Upper lobe of right lung (tissue), 1 donor: ENCODE results near the gene CCDC149. TPM values are rescaled to one million over a fixed set of nuclear protein-coding genes. Genes with fewer than 3 reads are reported as not detected.

ENCODE experiments used
- ATAC-seq: fragments of 200-7000 bp; cut with Tn5 transposase; one replicate; pipeline ENCODE4 v1.9.1; 2020; ENCODE audit warnings: mild to moderate bottlenecking, moderate library complexity
- DNase-seq: peaks from one replicate; pipeline ENCODE4 v3.0.0-alpha.2; 2020
- H3K27ac ChIP-seq: fragments of 200-600 bp; one replicate; pipeline ENCODE4 v1.8.0; 2022
- H3K27me3 ChIP-seq: fragments of 200-600 bp; one replicate; pipeline ENCODE4 v1.8.0; 2022; ENCODE audit warnings: mild to moderate bottlenecking
- H3K36me3 ChIP-seq: fragments of 200-600 bp; one replicate; pipeline ENCODE4 v1.8.0; 2022
- H3K4me1 ChIP-seq: fragments of 200-600 bp; one replicate; pipeline ENCODE4 v1.8.0; 2022
- H3K4me3 ChIP-seq: fragments of 200-600 bp; one replicate; pipeline ENCODE4 v1.8.0; 2022; ENCODE audit warnings: mild to moderate bottlenecking
- H3K9me3 ChIP-seq: fragments of 200-600 bp; one replicate; pipeline ENCODE4 v1.8.0; 2022
- CTCF ChIP-seq: fragments of 200-600 bp; IDR thresholded peaks from one replicate; pipeline ENCODE4 v1.8.0; 2022; ENCODE audit warnings: antibody characterized with exemption
- intact Hi-C: fragments of 100-400 bp; cut with DNase I; formaldehyde crosslinking; loops from one replicate; pipeline ENCODE4 v1.11.0; 2022
- total RNA-seq: library from RNA; stranded (reverse); fragmentation: NEBNext Ultra II Directional; extraction: Animal tissue kit (Norgen Biotek cat#: 25700); gene quantifications from one replicate; pipeline ENCODE4 v1.2.1, GENCODE V29; 2021
- donor health status: DM: no; HTN: yes; CAD: no; lungs with severe emphysema.

CCDC149 gene
- total RNA-seq, 1 donor from 2014 or later, result 28.7 TPM

GRCh38 chr4:24765376-24765988 is 147.4 kb downstream of the CCDC149 start:
- no peak for TF ChIP-seq CTCF
- H3K36me3 ChIP-seq, result no peaks in the 10 kb centered on the region
- intact Hi-C loops, result no loop called here
- H3K9me3 ChIP-seq, result no peaks in the 10 kb centered on the region
- DNase-seq (no peak), ATAC-seq (no peak)
- no peak overlapping the region for H3K27ac ChIP-seq
- no peaks in the 10 kb centered on the region for H3K4me1 ChIP-seq
- H3K4me3 ChIP-seq, result no peak overlapping the region
- no peaks in the 10 kb centered on the region for H3K27me3 ChIP-seq

- intact Hi-C loops, result no loop called here
- DNase-seq (no peak), ATAC-seq (no peak)
- Histone ChIP-seq H3K36me3 (no peaks in the 10 kb centered on the region), H3K27ac (no peak overlapping the region), H3K4me1 (no peaks in the 10 kb centered on the region), H3K27me3 (no peaks in the 10 kb centered on the region), H3K4me3 (no peak overlapping the region), H3K9me3 (no peaks in the 10 kb centered on the region)
- TF ChIP-seq CTCF, result no peak
Measured at GRCh38 chr4:24764345-24764744, 148.5 kb downstream of the CCDC149 start.

- H3K27ac ChIP-seq, result no peak overlapping the region
- no peak for DNase-seq
- no peak overlapping the region for H3K4me3 ChIP-seq
- peak; percentile 74 for ATAC-seq
- no peak for TF ChIP-seq CTCF
- no peaks in the 10 kb centered on the region for H3K9me3 ChIP-seq
- H3K4me1 ChIP-seq, result no peaks in the 10 kb centered on the region
- H3K36me3 ChIP-seq, result no peaks in the 10 kb centered on the region
- H3K27me3 ChIP-seq, result no peaks in the 10 kb centered on the region
- intact Hi-C loops, result no loop called here
Measured at GRCh38 chr4:24763631-24764297, 149.1 kb downstream of the CCDC149 start.

Other genes with a start within 250 kb of the CCDC149 start
- gene SOD3, start 117.5 kb downstream of the CCDC149 start, total RNA-seq, result 198 TPM
- 0.84 TPM for gene LGI2, start 117.9 kb upstream of the CCDC149 start, total RNA-seq
- 8.5 TPM for gene SEPSECS, start 247.4 kb upstream of the CCDC149 start, total RNA-seq